Neural cell (in vitro differentiated cells): ENCODE measurements around the gene TBC1D5. TPM values are rescaled to one million over a fixed set of nuclear protein-coding genes. Genes with fewer than 3 reads are reported as not detected.

ENCODE experiments used
- H2AFZ ChIP-seq: fragments of 200-600, 300-800 bp; sonication (generic), shearing (Covaris generic); 2 replicates; pipeline ENCODE4 v1.6.0; 2014; ENCODE audit warnings: low read depth, mild to moderate bottlenecking, antibody characterized with exemption, low read length, moderate library complexity
- H3F3A ChIP-seq: fragments of 200-600 bp; shearing (Covaris generic); 2 replicates; pipeline ENCODE4 v1.6.1; 2016; ENCODE audit warnings: mild to moderate bottlenecking, moderate library complexity, mixed read lengths, antibody characterized with exemption, low read length; ENCODE audit not compliant: insufficient read depth, poor library complexity, severe bottlenecking
- H3K27ac ChIP-seq: fragments of 200-600, 300-800 bp; sonication (generic), shearing (Covaris generic); 2 replicates; pipeline ENCODE4 v1.5.1; 2014; ENCODE audit warnings: mild to moderate bottlenecking, low read length, moderate library complexity
- H3K27me3 ChIP-seq: fragments of 300-800, 200-600 bp; sonication (generic), shearing (Covaris generic); 2 replicates; pipeline ENCODE4 v1.6.0; 2014; ENCODE audit warnings: mild to moderate bottlenecking, low read depth, low read length, moderate library complexity; ENCODE audit not compliant: insufficient read depth
- H3K36me3 ChIP-seq: fragments of 300-800, 200-600 bp; sonication (generic), shearing (Covaris generic); 2 replicates; pipeline ENCODE4 v1.5.1; 2014; ENCODE audit warnings: mild to moderate bottlenecking, antibody characterized with exemption, low read length, moderate library complexity; ENCODE audit not compliant: insufficient read depth
- H3K4me2 ChIP-seq: fragments of 300-800, 200-600 bp; sonication (generic), shearing (Covaris generic); 2 replicates; pipeline ENCODE4 v1.6.0; 2014; ENCODE audit warnings: mild to moderate bottlenecking, low read length
- H3K4me3 ChIP-seq: fragments of 300-800, 200-600 bp; sonication (generic), shearing (Covaris generic); 2 replicates; pipeline ENCODE4 v1.5.1; 2014; ENCODE audit warnings: mild to moderate bottlenecking, low read length, moderate library complexity
- H3K79me2 ChIP-seq: fragments of 200-600 bp; shearing (Covaris generic); replicated peaks from 2 replicates; pipeline ENCODE4 v1.6.0; 2014; ENCODE audit warnings: mild to moderate bottlenecking, low read length, moderate library complexity; ENCODE audit not compliant: insufficient read depth
- H3K9ac ChIP-seq: fragments of 300-800, 200-600 bp; sonication (generic), shearing (Covaris generic); 2 replicates; pipeline ENCODE4 v1.6.1; 2016; ENCODE audit warnings: mild to moderate bottlenecking, low read length, mixed read lengths
- H3K9me2 ChIP-seq: fragments of 200-600 bp; shearing (Covaris generic); 2 replicates; pipeline ENCODE4 v1.6.1; 2016; ENCODE audit warnings: mild to moderate bottlenecking, low read length, mixed read lengths; ENCODE audit not compliant: insufficient read depth
- H3K9me3 ChIP-seq: fragments of 200-600, 300-800 bp; sonication (generic), shearing (Covaris generic); 2 replicates; pipeline ENCODE4 v1.6.1; 2016; ENCODE audit warnings: mild to moderate bottlenecking, mixed run types, low read length, moderate library complexity, mixed read lengths
- H4K20me1 ChIP-seq: fragments of 200-600 bp; shearing (Covaris generic); 2 replicates; pipeline ENCODE4 v1.6.1; 2016; ENCODE audit warnings: mild to moderate bottlenecking, mixed run types; ENCODE audit not compliant: insufficient read depth
- EP300 ChIP-seq: fragments of 450-650 bp; conservative IDR thresholded peaks from 2 replicates; pipeline ENCODE4 v1.6.1; 2014; ENCODE audit warnings: antibody characterized with exemption, mild to moderate bottlenecking, moderate library complexity; ENCODE audit not compliant: poor library complexity, severe bottlenecking
- EZH2 ChIP-seq: fragments of 200-600, 300-800 bp; shearing (Covaris generic), sonication (generic); IDR thresholded peaks from 2 replicates; pipeline ENCODE4 v1.6.1; 2014; ENCODE audit warnings: antibody characterized with exemption, low read length, borderline replicate concordance, mild to moderate bottlenecking; ENCODE audit not compliant: insufficient read depth, poor library complexity, severe bottlenecking
- MXI1 ChIP-seq: fragments of 450-650 bp; conservative IDR thresholded peaks from 2 replicates; pipeline ENCODE4 v1.6.1; 2014; ENCODE audit warnings: antibody characterized with exemption, mild to moderate bottlenecking; ENCODE audit not compliant: poor library complexity, severe bottlenecking
- POLR2AphosphoS5 ChIP-seq: IDR thresholded peaks from 2 replicates; pipeline ENCODE4 v1.6.1; 2012
- RAD21 ChIP-seq: fragments of 450-650 bp; conservative IDR thresholded peaks from 2 replicates; pipeline ENCODE4 v1.6.1; 2014; ENCODE audit warnings: antibody characterized with exemption, mild to moderate bottlenecking, moderate library complexity
- SMC3 ChIP-seq: fragments of 450-650 bp; conservative IDR thresholded peaks from 2 replicates; pipeline ENCODE4 v1.6.1; 2014; ENCODE audit warnings: antibody characterized with exemption, mild to moderate bottlenecking, moderate library complexity; ENCODE audit not compliant: poor library complexity
- TAF1 ChIP-seq: IDR thresholded peaks from 2 replicates; pipeline ENCODE4 v1.6.1; 2012; ENCODE audit warnings: low read depth
- polyA plus RNA-seq: library from polyadenylated mRNA; depleted of rRNA; stranded (reverse); fragments of >200 nt; gene quantifications from 2 replicates; pipeline ENCODE4 v1.2.3, GENCODE V29; 2014
- TF ChIP-seq, protein P1 (sequence below): fragments of 450-650 bp; IDR thresholded peaks from 2 replicates; pipeline ENCODE4 v1.5.1; 2014; ENCODE audit warnings: antibody characterized with exemption, mild to moderate bottlenecking, moderate library complexity; ENCODE audit not compliant: poor library complexity, severe bottlenecking
- TF ChIP-seq, protein P2 (sequence below): IDR thresholded peaks from 2 replicates; pipeline ENCODE4 v1.6.1; 2012; ENCODE audit warnings: borderline replicate concordance

The TBC1D5 gene
- polyA plus RNA-seq, 1 donor from 2014 or later = 28.3 TPM

DNA sequence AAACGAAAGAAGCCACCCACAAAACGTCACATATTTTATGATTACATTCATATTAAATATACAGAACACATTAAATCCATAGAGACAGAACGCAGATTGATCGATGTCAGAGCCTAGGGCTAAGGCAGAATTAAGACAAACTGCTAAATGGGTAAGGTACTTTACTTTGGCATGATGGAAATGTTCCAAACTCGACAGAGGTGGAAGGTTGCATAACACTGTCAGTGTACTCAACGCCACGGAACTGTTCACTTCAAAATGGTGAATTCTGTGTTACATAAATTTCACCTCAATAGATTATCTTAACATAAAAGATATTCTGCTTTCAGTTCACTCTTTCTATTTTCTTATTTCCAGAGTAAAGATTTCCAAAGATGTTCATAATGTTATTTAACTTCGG lies 158.4 kb downstream of the TBC1D5 start:
- Histone ChIP-seq H3K27me3 (no peaks in the 10 kb centered on the region), H3K4me3 (no peak overlapping the region), H3K27ac (no peak overlapping the region), H3K4me2 (no peak overlapping the region), H3K79me2 (no peaks in the 10 kb centered on the region), H3F3A (no peaks in the 10 kb centered on the region), H3K9ac (no peak overlapping the region), H4K20me1 (no peaks in the 10 kb centered on the region), H3K9me2 (no peaks in the 10 kb centered on the region), H2AFZ (no peak overlapping the region), H3K36me3 (no peaks in the 10 kb centered on the region), H3K9me3 (no peaks in the 10 kb centered on the region)
- TF ChIP-seq, protein P1, sequence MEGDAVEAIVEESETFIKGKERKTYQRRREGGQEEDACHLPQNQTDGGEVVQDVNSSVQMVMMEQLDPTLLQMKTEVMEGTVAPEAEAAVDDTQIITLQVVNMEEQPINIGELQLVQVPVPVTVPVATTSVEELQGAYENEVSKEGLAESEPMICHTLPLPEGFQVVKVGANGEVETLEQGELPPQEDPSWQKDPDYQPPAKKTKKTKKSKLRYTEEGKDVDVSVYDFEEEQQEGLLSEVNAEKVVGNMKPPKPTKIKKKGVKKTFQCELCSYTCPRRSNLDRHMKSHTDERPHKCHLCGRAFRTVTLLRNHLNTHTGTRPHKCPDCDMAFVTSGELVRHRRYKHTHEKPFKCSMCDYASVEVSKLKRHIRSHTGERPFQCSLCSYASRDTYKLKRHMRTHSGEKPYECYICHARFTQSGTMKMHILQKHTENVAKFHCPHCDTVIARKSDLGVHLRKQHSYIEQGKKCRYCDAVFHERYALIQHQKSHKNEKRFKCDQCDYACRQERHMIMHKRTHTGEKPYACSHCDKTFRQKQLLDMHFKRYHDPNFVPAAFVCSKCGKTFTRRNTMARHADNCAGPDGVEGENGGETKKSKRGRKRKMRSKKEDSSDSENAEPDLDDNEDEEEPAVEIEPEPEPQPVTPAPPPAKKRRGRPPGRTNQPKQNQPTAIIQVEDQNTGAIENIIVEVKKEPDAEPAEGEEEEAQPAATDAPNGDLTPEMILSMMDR = no peak
- TF ChIP-seq POLR2AphosphoS5 (no peak), TAF1 (no peak), EP300 (no peak), EZH2 (no peak), MXI1 (no peak), RAD21 (no peak), SMC3 (no peak)
- TF ChIP-seq, protein P2, sequence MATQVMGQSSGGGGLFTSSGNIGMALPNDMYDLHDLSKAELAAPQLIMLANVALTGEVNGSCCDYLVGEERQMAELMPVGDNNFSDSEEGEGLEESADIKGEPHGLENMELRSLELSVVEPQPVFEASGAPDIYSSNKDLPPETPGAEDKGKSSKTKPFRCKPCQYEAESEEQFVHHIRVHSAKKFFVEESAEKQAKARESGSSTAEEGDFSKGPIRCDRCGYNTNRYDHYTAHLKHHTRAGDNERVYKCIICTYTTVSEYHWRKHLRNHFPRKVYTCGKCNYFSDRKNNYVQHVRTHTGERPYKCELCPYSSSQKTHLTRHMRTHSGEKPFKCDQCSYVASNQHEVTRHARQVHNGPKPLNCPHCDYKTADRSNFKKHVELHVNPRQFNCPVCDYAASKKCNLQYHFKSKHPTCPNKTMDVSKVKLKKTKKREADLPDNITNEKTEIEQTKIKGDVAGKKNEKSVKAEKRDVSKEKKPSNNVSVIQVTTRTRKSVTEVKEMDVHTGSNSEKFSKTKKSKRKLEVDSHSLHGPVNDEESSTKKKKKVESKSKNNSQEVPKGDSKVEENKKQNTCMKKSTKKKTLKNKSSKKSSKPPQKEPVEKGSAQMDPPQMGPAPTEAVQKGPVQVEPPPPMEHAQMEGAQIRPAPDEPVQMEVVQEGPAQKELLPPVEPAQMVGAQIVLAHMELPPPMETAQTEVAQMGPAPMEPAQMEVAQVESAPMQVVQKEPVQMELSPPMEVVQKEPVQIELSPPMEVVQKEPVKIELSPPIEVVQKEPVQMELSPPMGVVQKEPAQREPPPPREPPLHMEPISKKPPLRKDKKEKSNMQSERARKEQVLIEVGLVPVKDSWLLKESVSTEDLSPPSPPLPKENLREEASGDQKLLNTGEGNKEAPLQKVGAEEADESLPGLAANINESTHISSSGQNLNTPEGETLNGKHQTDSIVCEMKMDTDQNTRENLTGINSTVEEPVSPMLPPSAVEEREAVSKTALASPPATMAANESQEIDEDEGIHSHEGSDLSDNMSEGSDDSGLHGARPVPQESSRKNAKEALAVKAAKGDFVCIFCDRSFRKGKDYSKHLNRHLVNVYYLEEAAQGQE = no peak

- H3F3A ChIP-seq = no peaks in the 10 kb centered on the region
- TF ChIP-seq, protein P1 = no peak
- TF ChIP-seq, protein P2 = no peak
- TF ChIP-seq TAF1 (no peak), RAD21 (no peak), MXI1 (no peak), SMC3 (no peak), EP300 (no peak), EZH2 (no peak), POLR2AphosphoS5 (no peak)
- no peaks in the 10 kb centered on the region for H3K27me3 ChIP-seq
- no peak overlapping the region for H2AFZ ChIP-seq
- no peak overlapping the region for H3K4me3 ChIP-seq
- no peaks in the 10 kb centered on the region for H3K79me2 ChIP-seq
- H3K9me3 ChIP-seq = no peaks in the 10 kb centered on the region
- H3K36me3 ChIP-seq = no peaks in the 10 kb centered on the region
- H4K20me1 ChIP-seq = no peaks in the 10 kb centered on the region
- no peak overlapping the region for H3K9ac ChIP-seq
- H3K27ac ChIP-seq = no peak overlapping the region
- no peaks in the 10 kb centered on the region for H3K9me2 ChIP-seq
- no peak overlapping the region for H3K4me2 ChIP-seq
Measured at GRCh38 chr3:17583530-17583929, 158.9 kb downstream of the TBC1D5 start.
